ENCODE data around the gene DCHS2.

DCHS2 gene

DNA sequence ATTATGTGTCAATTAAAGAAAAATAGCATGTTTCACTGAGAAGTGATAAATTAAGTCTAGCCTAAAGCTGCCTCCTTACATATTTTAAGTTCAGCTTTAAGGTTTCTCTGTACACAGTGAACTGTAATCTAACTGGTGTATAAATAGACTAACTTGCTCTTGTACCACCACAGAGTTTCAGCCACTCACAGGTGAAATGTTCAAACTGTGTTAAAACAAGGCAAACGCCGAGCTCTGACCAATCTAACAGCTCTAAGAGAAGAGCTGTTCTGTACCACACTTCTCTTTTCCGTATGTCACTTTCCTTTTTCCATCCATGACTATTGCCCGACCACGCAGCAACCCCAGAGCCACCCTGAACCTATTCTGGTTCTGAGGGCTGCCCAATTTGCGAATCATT lies 64.5 kb downstream of the DCHS2 start:
- in situ Hi-C loops (cut with HindIII; ENCODE audit: low pct_ligation_motif_present, low sequenced_read_pairs), result no loop called here
- TF ChIP-seq, protein P1, sequence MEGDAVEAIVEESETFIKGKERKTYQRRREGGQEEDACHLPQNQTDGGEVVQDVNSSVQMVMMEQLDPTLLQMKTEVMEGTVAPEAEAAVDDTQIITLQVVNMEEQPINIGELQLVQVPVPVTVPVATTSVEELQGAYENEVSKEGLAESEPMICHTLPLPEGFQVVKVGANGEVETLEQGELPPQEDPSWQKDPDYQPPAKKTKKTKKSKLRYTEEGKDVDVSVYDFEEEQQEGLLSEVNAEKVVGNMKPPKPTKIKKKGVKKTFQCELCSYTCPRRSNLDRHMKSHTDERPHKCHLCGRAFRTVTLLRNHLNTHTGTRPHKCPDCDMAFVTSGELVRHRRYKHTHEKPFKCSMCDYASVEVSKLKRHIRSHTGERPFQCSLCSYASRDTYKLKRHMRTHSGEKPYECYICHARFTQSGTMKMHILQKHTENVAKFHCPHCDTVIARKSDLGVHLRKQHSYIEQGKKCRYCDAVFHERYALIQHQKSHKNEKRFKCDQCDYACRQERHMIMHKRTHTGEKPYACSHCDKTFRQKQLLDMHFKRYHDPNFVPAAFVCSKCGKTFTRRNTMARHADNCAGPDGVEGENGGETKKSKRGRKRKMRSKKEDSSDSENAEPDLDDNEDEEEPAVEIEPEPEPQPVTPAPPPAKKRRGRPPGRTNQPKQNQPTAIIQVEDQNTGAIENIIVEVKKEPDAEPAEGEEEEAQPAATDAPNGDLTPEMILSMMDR (IDR thresholded peaks at IDR 0.05; ENCODE audit: low read depth, low read length, missing control alignments), result no peak
- Histone ChIP-seq H3K27me3 (replicated peaks) (no peaks in the 10 kb centered on the region), H3K4me3 (ENCODE audit: low read depth, low read length) (no peak overlapping the region), H3K27ac (no peak overlapping the region), H3K36me3 (replicated peaks) (no peaks in the 10 kb centered on the region)
- DNase-seq, result no peak

DNA sequence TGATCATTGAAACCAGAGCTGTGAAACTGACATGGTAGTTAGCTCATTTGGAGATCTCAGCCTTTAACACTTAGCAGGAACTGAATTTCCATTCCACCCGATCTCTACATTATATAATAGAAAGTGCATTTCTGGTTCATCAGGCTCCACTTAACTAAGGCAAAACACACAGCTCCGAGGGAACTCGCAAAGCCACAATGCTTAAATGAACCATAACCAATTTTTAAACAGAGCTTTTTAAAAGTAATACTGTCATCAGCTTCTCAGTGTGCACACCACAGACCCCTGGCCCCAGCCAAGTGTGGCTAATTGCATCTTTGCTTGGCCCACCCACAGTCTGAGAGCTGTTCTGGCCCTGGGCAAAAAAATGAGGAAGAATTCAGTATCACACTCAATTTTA lies 66.1 kb downstream of the DCHS2 start:
- TF ChIP-seq, protein P1 (IDR thresholded peaks at IDR 0.05; ENCODE audit: low read depth, low read length, missing control alignments), result no peak
- Histone ChIP-seq H3K27me3 (replicated peaks) (no peaks in the 10 kb centered on the region), H3K27ac (no peak overlapping the region), H3K36me3 (replicated peaks) (no peaks in the 10 kb centered on the region), H3K4me3 (ENCODE audit: low read depth, low read length) (no peak overlapping the region)
- no peak for DNase-seq
- in situ Hi-C loops (cut with HindIII; ENCODE audit: low pct_ligation_motif_present, low sequenced_read_pairs), result no loop called here

DNA sequence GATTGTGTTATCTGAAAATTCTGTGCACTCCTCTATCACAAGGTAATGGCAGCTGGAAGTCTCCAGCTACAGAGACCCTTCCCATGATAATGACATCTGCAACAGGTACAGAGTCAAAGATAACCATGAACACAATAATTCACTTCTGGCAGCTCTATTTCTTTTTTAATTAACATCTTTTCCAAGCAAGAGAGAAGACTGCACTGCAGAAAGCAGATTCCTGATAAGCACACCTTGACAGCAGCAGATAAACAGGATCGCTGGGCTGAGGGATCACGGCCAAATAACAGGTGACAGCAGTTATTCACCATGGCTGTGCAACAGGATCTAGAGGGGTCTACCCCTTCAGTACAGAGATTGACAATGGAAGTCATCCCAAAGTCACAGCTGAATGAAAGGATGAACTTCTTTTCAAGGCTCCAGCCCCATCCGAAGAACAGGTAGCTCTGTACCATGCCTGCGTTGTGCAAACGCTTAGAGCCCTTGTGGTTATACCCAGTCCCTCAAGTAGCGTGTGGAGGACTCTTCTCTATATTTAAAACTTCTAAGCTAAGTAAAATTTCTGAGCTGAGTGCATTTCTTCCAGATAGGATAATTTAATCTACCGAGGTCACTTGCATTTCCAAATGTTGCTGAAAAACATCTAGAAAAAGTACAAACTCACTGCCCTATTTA lies 66.7 kb downstream of the DCHS2 start:
- no peaks in the 10 kb centered on the region for H3K27me3 ChIP-seq (replicated peaks)
- in situ Hi-C loops (cut with HindIII; ENCODE audit: low pct_ligation_motif_present, low sequenced_read_pairs), result no loop called here
- TF ChIP-seq, protein P1 (IDR thresholded peaks at IDR 0.05; ENCODE audit: low read depth, low read length, missing control alignments), result no peak
- DNase-seq, result no peak
- H3K4me3 ChIP-seq (ENCODE audit: low read depth, low read length), result no peak overlapping the region
- H3K27ac ChIP-seq, result no peak overlapping the region
- no peaks in the 10 kb centered on the region for H3K36me3 ChIP-seq (replicated peaks)

DNA sequence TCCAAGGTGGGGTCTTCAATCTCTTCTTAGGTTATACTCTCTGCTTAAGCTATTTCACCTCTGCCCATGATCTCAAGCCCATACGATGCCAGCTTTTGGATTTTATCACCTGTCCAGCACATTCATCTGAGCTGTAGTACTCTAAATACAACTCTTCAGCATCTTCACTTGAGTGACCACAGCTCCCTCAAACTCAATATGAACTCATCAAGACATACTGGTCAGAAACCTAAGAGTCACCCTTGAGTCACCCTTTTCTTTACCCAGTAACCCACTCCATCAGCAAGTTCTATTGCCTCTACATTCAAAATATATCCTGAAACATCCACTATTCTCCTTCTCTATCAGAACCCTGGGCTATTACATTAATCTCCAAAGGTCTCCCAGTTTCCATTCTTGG lies 69.4 kb downstream of the DCHS2 start:
- H3K27ac ChIP-seq, result no peak overlapping the region
- H3K36me3 ChIP-seq (replicated peaks), result no peaks in the 10 kb centered on the region
- in situ Hi-C loops (cut with HindIII; ENCODE audit: low pct_ligation_motif_present, low sequenced_read_pairs), result no loop called here
- no peak overlapping the region for H3K4me3 ChIP-seq (ENCODE audit: low read depth, low read length)
- H3K27me3 ChIP-seq (replicated peaks), result no peaks in the 10 kb centered on the region
- TF ChIP-seq, protein P1 (IDR thresholded peaks at IDR 0.05; ENCODE audit: low read depth, low read length, missing control alignments), result no peak
- DNase-seq, result no peak

DNA sequence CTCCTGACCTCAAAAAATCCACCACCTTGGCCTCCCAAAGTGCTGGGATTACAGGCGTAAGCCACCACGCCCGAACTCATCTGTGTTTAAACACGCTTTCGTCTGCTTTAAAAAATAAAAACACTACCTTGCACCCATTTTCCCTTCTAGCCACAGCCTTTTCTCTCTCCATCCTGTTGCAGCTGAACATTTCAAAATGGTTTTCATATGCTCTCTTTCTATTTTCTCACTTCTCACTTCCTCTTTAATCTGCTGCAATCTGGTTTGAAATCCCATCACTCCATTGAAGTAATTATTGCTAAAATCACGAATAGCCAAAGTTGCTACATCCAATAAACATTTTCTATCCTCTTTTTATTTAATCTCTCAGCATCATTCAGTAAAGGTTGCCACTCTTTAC lies 70.0 kb downstream of the DCHS2 start:
- DNase-seq, result no peak
- TF ChIP-seq, protein P1 (IDR thresholded peaks at IDR 0.05; ENCODE audit: low read depth, low read length, missing control alignments), result no peak
- no peak overlapping the region for H3K27ac ChIP-seq
- H3K27me3 ChIP-seq (replicated peaks), result no peaks in the 10 kb centered on the region
- H3K4me3 ChIP-seq (ENCODE audit: low read depth, low read length), result no peak overlapping the region
- in situ Hi-C loops (cut with HindIII; ENCODE audit: low pct_ligation_motif_present, low sequenced_read_pairs), result no loop called here
- H3K36me3 ChIP-seq (replicated peaks), result no peaks in the 10 kb centered on the region

DNA sequence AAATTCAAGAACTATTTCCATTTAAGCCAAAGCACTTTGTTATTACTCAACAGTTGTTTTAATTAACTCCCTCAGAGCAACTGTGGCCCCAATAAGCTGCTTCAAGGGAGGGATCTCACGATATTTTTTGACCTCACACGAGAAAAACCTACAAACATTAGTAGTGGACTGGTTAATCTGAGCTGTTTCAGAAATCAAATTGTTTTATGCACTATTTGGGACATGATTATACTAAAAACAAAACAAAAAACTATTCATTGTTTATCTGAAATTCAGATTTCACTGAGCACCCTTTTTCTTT lies 74.3 kb downstream of the DCHS2 start:
- Histone ChIP-seq H3K36me3 (replicated peaks) (no peaks in the 10 kb centered on the region), H3K27me3 (replicated peaks) (no peaks in the 10 kb centered on the region), H3K27ac (no peak overlapping the region), H3K4me3 (ENCODE audit: low read depth, low read length) (no peak overlapping the region)
- in situ Hi-C loops (cut with HindIII; ENCODE audit: low pct_ligation_motif_present, low sequenced_read_pairs), result no loop called here
- TF ChIP-seq, protein P1 (IDR thresholded peaks at IDR 0.05; ENCODE audit: low read depth, low read length, missing control alignments), result no peak
- no peak for DNase-seq
